Stimulated activated CD4-positive, alpha-beta T cell treated with anti-CD3 and anti-CD28 coated beads, Interleukin-4, amount 100 ng/mL, for 24 hours (primary cell): Measurements from ENCODE around the gene APOE.
"Not testable (repeated sequence)": the region's sequence is repeated elsewhere in the genome, so short reads cannot be mapped to it uniquely, and the experiment has no call there.

ENCODE experiments used
- DNase-seq: peaks from one replicate; pipeline ENCODE4 v3.0.0-alpha.2; 2020

Gene APOE

DNA sequence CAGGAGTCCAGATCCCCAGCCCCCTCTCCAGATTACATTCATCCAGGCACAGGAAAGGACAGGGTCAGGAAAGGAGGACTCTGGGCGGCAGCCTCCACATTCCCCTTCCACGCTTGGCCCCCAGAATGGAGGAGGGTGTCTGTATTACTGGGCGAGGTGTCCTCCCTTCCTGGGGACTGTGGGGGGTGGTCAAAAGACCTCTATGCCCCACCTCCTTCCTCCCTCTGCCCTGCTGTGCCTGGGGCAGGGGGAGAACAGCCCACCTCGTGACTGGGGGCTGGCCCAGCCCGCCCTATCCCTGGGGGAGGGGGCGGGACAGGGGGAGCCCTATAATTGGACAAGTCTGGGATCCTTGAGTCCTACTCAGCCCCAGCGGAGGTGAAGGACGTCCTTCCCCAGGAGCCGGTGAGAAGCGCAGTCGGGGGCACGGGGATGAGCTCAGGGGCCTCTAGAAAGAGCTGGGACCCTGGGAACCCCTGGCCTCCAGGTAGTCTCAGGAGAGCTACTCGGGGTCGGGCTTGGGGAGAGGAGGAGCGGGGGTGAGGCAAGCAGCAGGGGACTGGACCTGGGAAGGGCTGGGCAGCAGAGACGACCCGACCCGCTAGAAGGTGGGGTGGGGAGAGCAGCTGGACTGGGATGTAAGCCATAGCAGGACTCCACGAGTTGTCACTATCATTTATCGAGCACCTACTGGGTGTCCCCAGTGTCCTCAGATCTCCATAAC is at the start of gene APOE:
Gene APOE (plus strand): TSS at position 360 of the 724 bp plus-strand sequence. CDS start 829 bp downstream, outside the sequence.
- no peak for DNase-seq

GRCh38 chr19:44856421-44857083 is 49.0 kb upstream of the APOE start:
- DNase-seq = no peak

DNA sequence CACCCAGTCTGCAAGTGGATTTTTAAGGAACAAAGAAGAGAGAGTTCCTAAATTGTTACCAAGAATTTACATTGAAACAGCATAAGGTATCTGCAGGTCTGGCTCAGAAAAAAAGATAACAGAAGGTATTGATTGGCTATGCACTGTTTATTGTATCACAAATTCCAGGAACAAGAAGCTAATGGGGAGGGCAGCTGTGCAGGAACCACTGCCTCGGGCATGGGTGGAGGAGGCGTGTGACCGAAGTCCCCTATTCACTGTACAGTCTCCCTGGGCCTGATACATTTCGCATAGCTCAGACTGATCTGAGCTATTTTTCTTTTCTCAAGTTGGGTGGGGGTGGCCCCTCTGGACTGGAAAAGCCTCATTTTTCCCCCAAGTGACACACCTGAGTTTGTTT is 47.8 kb upstream of the APOE start:
- no peak for DNase-seq

GRCh38 chr19:44861576-44861975 is 44.0 kb upstream of the APOE start:
- not testable (repeated sequence) for DNase-seq

DNA sequence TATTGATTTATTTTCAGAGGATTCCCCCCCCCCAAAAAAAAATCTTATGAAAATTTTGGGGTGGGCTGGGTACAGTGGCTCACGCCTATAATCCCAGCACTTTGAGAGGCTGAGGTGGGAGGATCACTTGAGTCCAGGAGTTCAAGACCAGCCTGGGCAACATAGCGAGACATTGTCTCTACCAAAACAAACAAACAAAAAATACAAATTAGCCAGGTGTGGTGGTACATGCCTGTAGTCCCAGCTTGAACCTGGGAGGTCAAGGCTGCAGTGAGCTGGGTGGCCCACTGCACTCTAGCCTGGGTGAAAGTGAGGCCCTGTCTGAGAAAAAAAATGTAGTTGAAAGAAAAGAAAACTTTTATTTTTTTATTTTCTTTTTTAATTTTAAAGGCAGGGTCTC is 41.6 kb upstream of the APOE start:
- no peak for DNase-seq

DNA sequence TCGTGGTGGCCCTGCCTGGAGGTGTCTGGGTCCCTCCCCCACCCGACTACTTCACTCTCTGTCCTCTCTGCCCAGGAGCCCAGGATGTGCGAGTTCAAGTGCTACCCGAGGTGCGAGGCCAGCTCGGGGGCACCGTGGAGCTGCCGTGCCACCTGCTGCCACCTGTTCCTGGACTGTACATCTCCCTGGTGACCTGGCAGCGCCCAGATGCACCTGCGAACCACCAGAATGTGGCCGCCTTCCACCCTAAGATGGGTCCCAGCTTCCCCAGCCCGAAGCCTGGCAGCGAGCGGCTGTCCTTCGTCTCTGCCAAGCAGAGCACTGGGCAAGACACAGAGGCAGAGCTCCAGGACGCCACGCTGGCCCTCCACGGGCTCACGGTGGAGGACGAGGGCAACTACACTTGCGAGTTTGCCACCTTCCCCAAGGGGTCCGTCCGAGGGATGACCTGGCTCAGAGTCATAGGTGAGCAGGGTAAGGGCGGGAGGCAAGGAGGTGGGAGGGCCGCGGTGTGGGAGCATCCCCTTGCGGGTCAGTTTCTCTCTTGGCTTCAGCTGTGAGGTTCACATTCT is 40.3 kb upstream of the APOE start:
- no peak for DNase-seq

DNA sequence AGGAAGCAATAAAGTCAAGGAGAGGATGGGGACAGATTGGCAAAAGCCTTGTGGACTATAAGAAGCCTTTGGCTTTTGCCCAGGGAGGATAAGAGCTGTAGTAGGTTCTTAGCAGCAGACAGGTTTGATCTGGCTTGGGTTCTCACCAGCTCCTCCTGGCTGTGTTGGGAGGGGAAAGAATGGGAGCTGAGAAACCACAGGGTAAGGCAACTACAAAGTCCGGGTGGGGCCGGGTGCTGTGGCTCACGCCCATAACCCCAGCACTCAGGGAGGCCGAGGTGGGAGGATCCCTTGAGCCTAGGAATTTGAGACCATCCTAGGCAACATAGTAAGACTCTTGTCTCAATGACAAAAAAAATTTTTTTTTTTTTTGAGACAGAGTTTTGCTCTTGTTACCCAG is 38.9 kb upstream of the APOE start:
- no peak for DNase-seq

GRCh38 chr19:44867578-44867977 is 38.0 kb upstream of the APOE start:
- DNase-seq = no peak

GRCh38 chr19:44869733-44870470 is 35.7 kb upstream of the APOE start:
- no peak for DNase-seq

DNA sequence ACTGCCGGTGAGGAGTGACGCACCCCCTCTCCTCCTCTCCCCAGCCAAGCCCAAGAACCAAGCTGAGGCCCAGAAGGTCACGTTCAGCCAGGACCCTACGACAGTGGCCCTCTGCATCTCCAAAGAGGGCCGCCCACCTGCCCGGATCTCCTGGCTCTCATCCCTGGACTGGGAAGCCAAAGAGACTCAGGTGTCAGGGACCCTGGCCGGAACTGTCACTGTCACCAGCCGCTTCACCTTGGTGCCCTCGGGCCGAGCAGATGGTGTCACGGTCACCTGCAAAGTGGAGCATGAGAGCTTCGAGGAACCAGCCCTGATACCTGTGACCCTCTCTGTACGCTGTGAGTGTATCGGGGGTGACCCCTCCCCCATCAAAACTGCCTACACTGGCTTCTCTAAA is 33.8 kb upstream of the APOE start:
- no peak for DNase-seq

GRCh38 chr19:44872661-44873060 is 32.9 kb upstream of the APOE start:
- no peak for DNase-seq

DNA sequence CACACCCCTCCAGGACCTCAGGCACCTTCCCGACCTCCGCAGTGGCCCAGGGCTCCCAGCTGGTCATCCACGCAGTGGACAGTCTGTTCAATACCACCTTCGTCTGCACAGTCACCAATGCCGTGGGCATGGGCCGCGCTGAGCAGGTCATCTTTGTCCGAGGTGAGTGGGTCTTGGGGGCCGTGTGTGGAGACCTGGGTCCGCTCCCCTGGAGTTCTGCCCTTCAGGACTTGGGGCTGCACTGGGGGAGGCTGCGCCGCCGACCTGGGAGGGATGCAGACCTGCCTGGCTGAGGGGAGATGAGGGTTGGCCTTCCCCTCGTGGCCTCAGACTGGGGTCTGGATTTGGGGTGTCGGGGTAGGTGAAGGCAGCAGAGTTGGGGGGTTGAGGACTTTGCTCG is 31.3 kb upstream of the APOE start:
- DNase-seq = no peak

DNA sequence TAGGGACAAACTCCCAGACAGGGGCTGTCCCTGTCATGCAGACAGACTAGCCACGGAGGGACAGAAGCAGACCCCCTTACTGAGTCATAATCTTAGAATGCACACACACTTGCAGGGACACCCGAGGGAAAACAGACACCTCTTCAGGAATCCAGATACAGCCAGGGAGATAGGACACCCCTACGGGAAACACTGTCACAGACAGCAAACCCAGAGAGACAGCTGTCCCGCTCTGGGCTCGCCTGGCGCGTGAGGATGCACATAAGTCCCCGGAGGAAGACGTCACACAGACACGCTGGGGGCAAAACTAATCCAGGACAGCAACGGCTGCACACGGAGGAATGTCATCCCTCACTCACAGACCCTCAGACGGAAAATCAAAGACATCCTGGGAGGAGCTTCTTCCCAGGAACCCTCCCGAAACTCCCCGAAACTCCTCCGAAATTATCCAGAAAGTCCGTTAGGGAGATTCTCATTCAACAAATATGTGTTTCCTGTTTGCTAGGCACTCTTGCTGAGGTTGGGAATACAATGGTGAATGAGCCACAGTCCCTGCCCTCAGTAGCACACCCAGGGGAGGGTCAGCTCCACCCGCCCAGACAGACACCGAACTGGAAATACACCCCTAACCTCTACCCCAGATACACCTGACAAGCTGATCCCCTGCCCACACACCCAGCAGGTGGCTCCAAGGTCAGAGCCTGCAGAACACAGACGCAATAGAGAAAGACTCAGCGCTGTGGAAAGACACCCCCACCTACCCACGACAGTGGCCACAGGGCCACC is 29.7 kb upstream of the APOE start:
- no peak for DNase-seq

GRCh38 chr19:44876930-44877535 is 28.6 kb upstream of the APOE start:
- DNase-seq = no peak

GRCh38 chr19:44878120-44878865 is 27.3 kb upstream of the APOE start:
- no peak for DNase-seq

DNA sequence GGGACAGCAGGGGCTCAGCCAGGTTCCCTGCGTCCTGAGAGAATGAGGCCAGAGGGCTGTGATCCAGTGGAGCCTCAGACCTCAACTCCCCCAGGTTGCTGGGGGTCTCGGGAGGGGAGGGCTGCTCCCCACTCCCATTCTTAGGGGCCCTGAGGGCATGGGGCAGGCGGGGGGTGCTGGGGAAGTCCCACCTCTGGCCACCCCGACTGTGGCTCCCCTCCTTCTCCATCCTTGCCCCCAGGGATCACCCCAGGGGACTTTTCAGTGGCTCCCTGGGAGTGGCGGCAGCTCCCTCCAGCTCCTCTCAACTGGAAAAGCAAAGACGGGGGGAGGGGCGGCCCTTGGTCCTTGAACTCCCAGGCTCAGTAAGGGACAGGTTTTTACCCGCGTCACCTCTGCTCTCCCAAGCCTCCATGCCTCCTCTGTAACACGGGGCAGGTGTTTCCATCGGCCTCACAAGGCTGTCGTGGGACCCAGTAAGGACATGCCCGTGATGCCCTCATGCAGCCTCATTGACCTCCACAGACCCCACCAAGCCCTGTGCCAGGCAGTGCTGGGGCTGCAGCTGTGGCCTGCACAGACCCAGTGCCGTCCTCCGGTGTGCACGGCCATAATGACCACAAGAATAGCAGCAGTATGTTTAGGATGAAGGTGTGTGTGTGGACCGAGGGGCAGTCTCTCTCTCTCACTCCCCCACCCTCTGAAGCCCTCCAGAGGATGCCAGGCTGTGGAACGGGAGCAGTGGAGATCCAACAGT is 26.1 kb upstream of the APOE start:
- DNase-seq = no peak

- DNase-seq = no peak
These were observed 23.5 kb upstream of the APOE start for GRCh38 chr19:44882063-44882462.

GRCh38 chr19:44882619-44883397 is 22.8 kb upstream of the APOE start:
- not testable (repeated sequence) for DNase-seq

GRCh38 chr19:44883922-44884321 is 21.7 kb upstream of the APOE start:
- DNase-seq = no peak

- no peak for DNase-seq
These were observed 21.0 kb upstream of the APOE start for GRCh38 chr19:44884566-44884965.
